Fibroblast of lung (primary cell): ENCODE results near the gene LINC01488. TPM values are rescaled to one million over a fixed set of nuclear protein-coding genes. Genes with fewer than 3 reads are reported as not detected.
A peak's percentile ranks its signal among the peaks of the same experiment; 100 is the strongest.

Source experiments
- DNase-seq, 2 donors: peaks; one replicate each; pipeline versions ENCODE4 v3.0.0 to v3.0.0-alpha.2; 2010; ENCODE audit warnings: low read depth in 2 of 2
- H2AFZ ChIP-seq: 2 replicates; pipeline ENCODE4 v1.5.1; 2012; ENCODE audit warnings: low read length, control low read depth, inconsistent platforms
- H3K27ac ChIP-seq: 2 replicates; pipeline ENCODE4 v1.5.1; 2011; ENCODE audit warnings: low read length, control low read depth; ENCODE audit not compliant: insufficient read depth
- H3K27me3 ChIP-seq: 2 replicates; pipeline ENCODE4 v1.5.1; 2011; ENCODE audit warnings: mild to moderate bottlenecking, low read length; ENCODE audit not compliant: control insufficient read depth, insufficient read depth
- H3K36me3 ChIP-seq: 2 replicates; pipeline ENCODE4 v1.5.1; 2011; ENCODE audit warnings: low read length; ENCODE audit not compliant: control insufficient read depth, insufficient read depth
- H3K4me1 ChIP-seq: 2 replicates; pipeline ENCODE4 v1.5.1; 2011; ENCODE audit warnings: low read length; ENCODE audit not compliant: control insufficient read depth, insufficient read depth; ENCODE audit errors: extremely low read depth
- H3K4me2 ChIP-seq: 2 replicates; pipeline ENCODE4 v1.5.1; 2011; ENCODE audit warnings: low read length, control low read depth; ENCODE audit not compliant: insufficient read depth; ENCODE audit errors: extremely low read depth
- H3K4me3 ChIP-seq, 4 experiments: fragments of 200-600 bp in 1 of 4; sonication (generic) in 1 of 4; replicated peaks in 1 of 4; 2 replicates each; pipeline ENCODE4 v1.5.1; 2011 to 2016; ENCODE audit warnings: low read length in 4 of 4, low read depth in 3 of 4, mild to moderate bottlenecking in 3 of 4, control low read depth in 2 of 4, inconsistent platforms in 1 of 4, mixed read lengths in 1 of 4; ENCODE audit not compliant: insufficient read depth in 1 of 4; ENCODE audit errors: control extremely low read depth in 1 of 4
- H3K79me2 ChIP-seq: 2 replicates; pipeline ENCODE4 v1.5.1; 2012; ENCODE audit warnings: mild to moderate bottlenecking, low read length, inconsistent platforms; ENCODE audit not compliant: control insufficient read depth, insufficient read depth
- H3K9ac ChIP-seq: 2 replicates; pipeline ENCODE4 v1.5.1; 2011; ENCODE audit warnings: mild to moderate bottlenecking, low read length, control low read depth; ENCODE audit not compliant: insufficient read depth
- H3K9me3 ChIP-seq: 2 replicates; pipeline ENCODE4 v1.5.1; 2012; ENCODE audit warnings: low read depth, low read length; ENCODE audit not compliant: control insufficient read depth, insufficient read depth
- H4K20me1 ChIP-seq: 2 replicates; pipeline ENCODE4 v1.5.1; 2011; ENCODE audit warnings: low read length; ENCODE audit not compliant: control insufficient read depth, insufficient read depth; ENCODE audit errors: extremely low read depth
- EZH2 ChIP-seq: IDR thresholded peaks from 2 replicates; pipeline ENCODE4 v1.5.1; 2012; ENCODE audit warnings: low read length, control low read depth, mild to moderate bottlenecking; ENCODE audit errors: missing control alignments
- polyA plus RNA-seq, 2 donors: library from polyadenylated mRNA; depleted of rRNA in 1 of 2; stranded (reverse) in 1 of 2; unstranded in 1 of 2; fragments of >200 nt; gene quantifications; 2 replicates each; pipeline ENCODE4 v1.2.1, GENCODE V29; 2011 to 2012; ENCODE audit warnings: missing spikeins in 1 of 2
- total RNA-seq: library from RNA; depleted of rRNA; stranded (reverse); fragments of >200 nt; gene quantifications from 2 replicates; pipeline ENCODE4 v1.2.1, GENCODE V29; 2014
- TF ChIP-seq, protein P1 (sequence below), 2 donors: IDR thresholded peaks in 1 of 2; conservative IDR thresholded peaks in 1 of 2; 1 replicate in 1 of 2; 2 replicates in 1 of 2; pipeline ENCODE4 v1.5.1; 2011 to 2012; ENCODE audit warnings: low read length in 2 of 2, control low read depth in 1 of 2, inconsistent platforms in 1 of 2, low read depth in 1 of 2, mild to moderate bottlenecking in 1 of 2

The LINC01488 gene
- total and polyA plus RNA-seq, 2 donors (not counting 1 experiment from before 2014, with no cell fraction given) = not detected

- Histone ChIP-seq H3K79me2 (no peaks in the 10 kb centered on the region), H4K20me1 (no peaks in the 10 kb centered on the region), H2AFZ (no peak overlapping the region), H3K27me3 (no peaks in the 10 kb centered on the region), H3K9me3 (no peaks in the 10 kb centered on the region), H3K4me1 (peaks cover 20% of the 10 kb centered on the region), H3K9ac (no peak overlapping the region), H3K4me3 (no peak overlapping the region), H3K4me2 (peak overlapping the region; percentile 41), H3K27ac (peak overlapping the region; percentile 86), H3K36me3 (no peaks in the 10 kb centered on the region)
- DNase-seq = peak in 1 of 2 donors; percentile 27
- no peak for TF ChIP-seq EZH2
- TF ChIP-seq, protein P1, sequence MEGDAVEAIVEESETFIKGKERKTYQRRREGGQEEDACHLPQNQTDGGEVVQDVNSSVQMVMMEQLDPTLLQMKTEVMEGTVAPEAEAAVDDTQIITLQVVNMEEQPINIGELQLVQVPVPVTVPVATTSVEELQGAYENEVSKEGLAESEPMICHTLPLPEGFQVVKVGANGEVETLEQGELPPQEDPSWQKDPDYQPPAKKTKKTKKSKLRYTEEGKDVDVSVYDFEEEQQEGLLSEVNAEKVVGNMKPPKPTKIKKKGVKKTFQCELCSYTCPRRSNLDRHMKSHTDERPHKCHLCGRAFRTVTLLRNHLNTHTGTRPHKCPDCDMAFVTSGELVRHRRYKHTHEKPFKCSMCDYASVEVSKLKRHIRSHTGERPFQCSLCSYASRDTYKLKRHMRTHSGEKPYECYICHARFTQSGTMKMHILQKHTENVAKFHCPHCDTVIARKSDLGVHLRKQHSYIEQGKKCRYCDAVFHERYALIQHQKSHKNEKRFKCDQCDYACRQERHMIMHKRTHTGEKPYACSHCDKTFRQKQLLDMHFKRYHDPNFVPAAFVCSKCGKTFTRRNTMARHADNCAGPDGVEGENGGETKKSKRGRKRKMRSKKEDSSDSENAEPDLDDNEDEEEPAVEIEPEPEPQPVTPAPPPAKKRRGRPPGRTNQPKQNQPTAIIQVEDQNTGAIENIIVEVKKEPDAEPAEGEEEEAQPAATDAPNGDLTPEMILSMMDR (conservative IDR thresholded peaks at IDR 0.05 in 1 of 2, IDR thresholded peaks at IDR 0.05 in 1 of 2; ENCODE audit: low read depth in 1 of 2, low read length in 2 of 2) = no peak
Observed at GRCh38 chr11:69442012-69442806, 39.3 kb upstream of the LINC01488 start.

DNA sequence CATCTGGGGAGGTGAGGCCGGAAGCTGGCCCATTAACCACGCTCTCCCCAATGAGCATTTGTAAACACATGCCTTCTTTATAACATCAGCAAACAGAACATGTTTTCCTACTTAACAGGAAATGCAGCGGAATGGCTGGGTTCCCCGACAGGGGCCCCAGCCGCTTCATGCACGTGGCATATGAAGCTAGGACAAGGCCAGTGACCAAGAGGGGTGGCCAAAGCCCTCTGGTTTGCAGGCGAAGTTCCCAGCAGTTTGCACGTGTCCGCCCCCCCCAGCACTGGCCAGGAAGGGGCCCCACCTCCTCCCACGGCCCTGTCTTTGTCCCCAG is 38.7 kb upstream of the LINC01488 start:
- no peaks in the 10 kb centered on the region for H3K79me2 ChIP-seq
- H3K4me2 ChIP-seq = peak overlapping the region; percentile 46
- H3K4me3 ChIP-seq = no peak overlapping the region
- peak overlapping the region; percentile 86 for H3K27ac ChIP-seq
- H2AFZ ChIP-seq = no peak overlapping the region
- H3K9ac ChIP-seq = peak overlapping the region; percentile 21
- no peaks in the 10 kb centered on the region for H4K20me1 ChIP-seq
- peak; percentile 37 to 67 for DNase-seq
- no peaks in the 10 kb centered on the region for H3K27me3 ChIP-seq
- H3K36me3 ChIP-seq = no peaks in the 10 kb centered on the region
- TF ChIP-seq, protein P1 (conservative IDR thresholded peaks at IDR 0.05 in 1 of 2, IDR thresholded peaks at IDR 0.05 in 1 of 2; ENCODE audit: low read depth in 1 of 2, low read length in 2 of 2) = no peak
- TF ChIP-seq EZH2 = no peak
- no peaks in the 10 kb centered on the region for H3K9me3 ChIP-seq
- peaks cover 22% of the 10 kb centered on the region for H3K4me1 ChIP-seq

GRCh38 chr11:69443138-69443967 is 38.1 kb upstream of the LINC01488 start:
- no peak overlapping the region for H2AFZ ChIP-seq
- no peaks in the 10 kb centered on the region for H3K9me3 ChIP-seq
- peak; percentile 84 to 95 for DNase-seq
- H3K79me2 ChIP-seq = no peaks in the 10 kb centered on the region
- no peaks in the 10 kb centered on the region for H3K36me3 ChIP-seq
- H3K4me2 ChIP-seq = peak overlapping the region; percentile 59
- no peaks in the 10 kb centered on the region for H4K20me1 ChIP-seq
- peak overlapping the region; percentile 86 for H3K27ac ChIP-seq
- peak overlapping the region; percentile 82 for H3K9ac ChIP-seq
- peak overlapping the region; percentile 2 to 50 (median 28) for H3K4me3 ChIP-seq
- H3K4me1 ChIP-seq = peaks cover 24% of the 10 kb centered on the region
- TF ChIP-seq EZH2 = no peak
- TF ChIP-seq, protein P1 (conservative IDR thresholded peaks at IDR 0.05 in 1 of 2, IDR thresholded peaks at IDR 0.05 in 1 of 2; ENCODE audit: low read depth in 1 of 2, low read length in 2 of 2) = no peak
- no peaks in the 10 kb centered on the region for H3K27me3 ChIP-seq
